SK-N-SH treated with all-trans-retinoic acid at 6 μM for 48 hours (cell line): ENCODE data around the gene A1BG.

Source experiments
- ATAC-seq: fragments of 200-7000 bp; cut with Tn5 transposase; 3 replicates; pipeline ENCODE4 v1.9.1; 2020; ENCODE audit warnings: mild to moderate bottlenecking, moderate library complexity
- ARNTL ChIP-seq: fragments of 450-650 bp; formaldehyde crosslinking; IDR thresholded peaks from 2 replicates; pipeline ENCODE4 v1.5.0; 2020; ENCODE audit warnings: low read depth, mild to moderate bottlenecking, moderate library complexity, borderline replicate concordance
- BACH2 ChIP-seq: fragments of 250-450 bp; sonication (Bioruptor Pico); IDR thresholded peaks from 2 replicates; pipeline ENCODE4 v1.9.0; 2021; ENCODE audit warnings: mild to moderate bottlenecking, borderline replicate concordance
- ESRRG ChIP-seq: fragments of 250-450 bp; sonication (Bioruptor Pico); IDR thresholded peaks from 2 replicates; pipeline ENCODE4 v1.6.1; 2021; ENCODE audit warnings: mild to moderate bottlenecking
- OSR1 ChIP-seq: fragments of 250-450 bp; sonication (Bioruptor Pico); IDR thresholded peaks from 2 replicates; pipeline ENCODE4 v1.8.0; 2022; ENCODE audit warnings: moderate library complexity, mild to moderate bottlenecking, inconsistent platforms
- PPARA ChIP-seq: fragments of 250-450 bp; sonication (Bioruptor Pico); IDR thresholded peaks from 2 replicates; pipeline ENCODE4 v1.5.0; 2020; ENCODE audit warnings: mild to moderate bottlenecking, borderline replicate concordance
- RARB ChIP-seq: fragments of 250-450 bp; sonication (Bioruptor Pico); IDR thresholded peaks from 2 replicates; pipeline ENCODE4 v1.8.0; 2021; ENCODE audit warnings: mild to moderate bottlenecking, moderate library complexity
- SNAI2 ChIP-seq: fragments of 250-450 bp; sonication (Bioruptor Pico); IDR thresholded peaks from 2 replicates; pipeline ENCODE4 v1.5.0; 2020; ENCODE audit warnings: mild to moderate bottlenecking, moderate library complexity
- TOX ChIP-seq: fragments of 250-450 bp; sonication (Bioruptor Pico); IDR thresholded peaks from 2 replicates; pipeline ENCODE4 v1.8.0; 2021; ENCODE audit warnings: mild to moderate bottlenecking, moderate library complexity, borderline replicate concordance
- ZFP30 ChIP-seq: fragments of 450-650 bp; formaldehyde crosslinking; IDR thresholded peaks from 2 replicates; pipeline ENCODE4 v1.5.0; 2022; ENCODE audit warnings: mild to moderate bottlenecking, moderate library complexity
- ZNF565 ChIP-seq: fragments of 450-650 bp; formaldehyde crosslinking; conservative IDR thresholded peaks from 2 replicates; pipeline ENCODE4 v1.5.0; 2020; ENCODE audit warnings: low read depth, mild to moderate bottlenecking, moderate library complexity
- ZNF8 ChIP-seq: fragments of 450-650 bp; formaldehyde crosslinking; IDR thresholded peaks from 2 replicates; pipeline ENCODE4 v1.5.0; 2020; ENCODE audit warnings: mild to moderate bottlenecking, moderate library complexity
- TF ChIP-seq, protein P1 (sequence below): fragments of 250-450 bp; sonication (Bioruptor Pico); IDR thresholded peaks from 2 replicates; pipeline ENCODE4 v1.5.1; 2020; ENCODE audit warnings: low read depth, mild to moderate bottlenecking, moderate library complexity
- TF ChIP-seq, protein P2 (sequence below): fragments of 250-450 bp; sonication (Bioruptor Pico); IDR thresholded peaks from 2 replicates; pipeline ENCODE4 v1.5.0; 2020; ENCODE audit warnings: mild to moderate bottlenecking, moderate library complexity
- TF ChIP-seq, protein P3 (sequence below): fragments of 250-450 bp; sonication (Bioruptor Pico); IDR thresholded peaks from 2 replicates; pipeline ENCODE4 v1.8.0; 2020; ENCODE audit warnings: mild to moderate bottlenecking, moderate library complexity, borderline replicate concordance
- TF ChIP-seq, protein P4 (sequence below): fragments of 250-450 bp; sonication (Bioruptor Pico); IDR thresholded peaks from 2 replicates; pipeline ENCODE4 v1.5.1; 2021; ENCODE audit warnings: mild to moderate bottlenecking, moderate library complexity

A1BG gene

DNA sequence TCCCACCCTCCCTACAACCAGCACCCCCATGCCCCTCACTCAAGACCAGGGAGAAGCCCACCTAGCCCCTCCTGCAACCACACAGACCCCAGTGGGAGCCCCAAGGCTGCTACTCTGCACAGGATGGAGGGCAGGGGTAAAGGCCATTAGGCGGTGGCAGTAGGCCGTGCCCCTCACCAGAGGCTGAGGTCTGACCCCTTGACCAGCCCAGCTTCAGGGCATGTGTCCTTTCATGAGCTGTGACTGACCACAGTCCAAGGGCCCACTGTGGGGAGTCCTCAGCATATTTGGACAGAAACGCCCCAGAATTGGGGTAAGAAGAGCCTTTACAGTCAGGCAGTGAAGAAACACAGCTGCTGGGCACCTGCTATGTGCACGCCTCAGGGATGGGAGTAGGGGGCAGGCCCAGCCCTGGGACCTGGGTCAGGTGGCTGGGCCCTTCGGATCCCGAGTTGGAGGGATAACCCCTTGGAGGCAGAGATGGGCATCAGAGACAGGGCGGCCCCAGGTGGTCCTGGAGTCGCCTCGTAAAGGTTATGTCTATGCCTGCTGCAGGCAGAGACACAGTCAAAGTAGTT is 32.1 kb upstream of the A1BG start (continued):
- TF ChIP-seq ZNF565 (CRISPR knock-in tag) (no peak), BACH2 (CRISPR knock-in tag) (no peak), SNAI2 (CRISPR knock-in tag) (no peak), TOX (CRISPR knock-in tag) (no peak), RARB (no peak), ARNTL (no peak), PPARA (CRISPR knock-in tag) (no peak)
- TF ChIP-seq, protein P1, sequence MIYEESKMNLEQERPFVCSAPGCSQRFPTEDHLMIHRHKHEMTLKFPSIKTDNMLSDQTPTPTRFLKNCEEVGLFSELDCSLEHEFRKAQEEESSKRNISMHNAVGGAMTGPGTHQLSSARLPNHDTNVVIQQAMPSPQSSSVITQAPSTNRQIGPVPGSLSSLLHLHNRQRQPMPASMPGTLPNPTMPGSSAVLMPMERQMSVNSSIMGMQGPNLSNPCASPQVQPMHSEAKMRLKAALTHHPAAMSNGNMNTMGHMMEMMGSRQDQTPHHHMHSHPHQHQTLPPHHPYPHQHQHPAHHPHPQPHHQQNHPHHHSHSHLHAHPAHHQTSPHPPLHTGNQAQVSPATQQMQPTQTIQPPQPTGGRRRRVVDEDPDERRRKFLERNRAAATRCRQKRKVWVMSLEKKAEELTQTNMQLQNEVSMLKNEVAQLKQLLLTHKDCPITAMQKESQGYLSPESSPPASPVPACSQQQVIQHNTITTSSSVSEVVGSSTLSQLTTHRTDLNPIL (CRISPR knock-in tag), result no peak
- TF ChIP-seq, all 23 proteins: peak for 0

DNA sequence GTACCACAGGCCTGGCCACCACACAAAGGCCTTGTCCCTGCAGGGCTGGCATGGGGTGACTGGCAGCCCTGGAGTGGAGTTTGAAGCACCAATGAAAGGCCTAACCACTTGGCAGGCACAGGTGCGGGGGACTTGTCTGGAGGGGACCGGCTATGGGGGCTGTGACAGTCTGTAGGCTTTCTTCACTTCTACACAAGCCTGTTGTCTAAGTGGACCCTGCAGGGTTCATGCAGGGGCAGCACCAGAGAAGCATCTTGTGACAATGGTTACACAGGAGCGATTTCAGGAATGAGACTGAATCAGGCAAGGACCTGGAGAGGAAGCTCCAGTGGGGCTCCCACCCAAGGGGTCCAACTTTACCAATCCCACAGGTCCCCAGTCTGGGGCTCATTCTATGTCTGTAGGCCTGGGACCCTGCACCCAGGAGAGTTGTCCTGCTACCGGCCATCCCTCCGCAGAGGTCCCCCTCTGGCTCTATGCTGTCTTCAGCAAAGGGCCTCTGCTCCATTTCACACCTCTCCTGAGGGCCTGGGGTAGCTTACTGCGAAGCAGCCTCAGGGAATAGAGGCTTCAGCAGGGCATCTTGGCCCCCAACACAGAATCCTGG is 29.8 kb upstream of the A1BG start:
- no peak for ATAC-seq
- no peak for TF ChIP-seq ESRRG (CRISPR knock-in tag)
- TF ChIP-seq, protein P1 (CRISPR knock-in tag), result no peak
- no peak for TF ChIP-seq RARB
- no peak for TF ChIP-seq TOX (CRISPR knock-in tag)
- TF ChIP-seq, protein P2, sequence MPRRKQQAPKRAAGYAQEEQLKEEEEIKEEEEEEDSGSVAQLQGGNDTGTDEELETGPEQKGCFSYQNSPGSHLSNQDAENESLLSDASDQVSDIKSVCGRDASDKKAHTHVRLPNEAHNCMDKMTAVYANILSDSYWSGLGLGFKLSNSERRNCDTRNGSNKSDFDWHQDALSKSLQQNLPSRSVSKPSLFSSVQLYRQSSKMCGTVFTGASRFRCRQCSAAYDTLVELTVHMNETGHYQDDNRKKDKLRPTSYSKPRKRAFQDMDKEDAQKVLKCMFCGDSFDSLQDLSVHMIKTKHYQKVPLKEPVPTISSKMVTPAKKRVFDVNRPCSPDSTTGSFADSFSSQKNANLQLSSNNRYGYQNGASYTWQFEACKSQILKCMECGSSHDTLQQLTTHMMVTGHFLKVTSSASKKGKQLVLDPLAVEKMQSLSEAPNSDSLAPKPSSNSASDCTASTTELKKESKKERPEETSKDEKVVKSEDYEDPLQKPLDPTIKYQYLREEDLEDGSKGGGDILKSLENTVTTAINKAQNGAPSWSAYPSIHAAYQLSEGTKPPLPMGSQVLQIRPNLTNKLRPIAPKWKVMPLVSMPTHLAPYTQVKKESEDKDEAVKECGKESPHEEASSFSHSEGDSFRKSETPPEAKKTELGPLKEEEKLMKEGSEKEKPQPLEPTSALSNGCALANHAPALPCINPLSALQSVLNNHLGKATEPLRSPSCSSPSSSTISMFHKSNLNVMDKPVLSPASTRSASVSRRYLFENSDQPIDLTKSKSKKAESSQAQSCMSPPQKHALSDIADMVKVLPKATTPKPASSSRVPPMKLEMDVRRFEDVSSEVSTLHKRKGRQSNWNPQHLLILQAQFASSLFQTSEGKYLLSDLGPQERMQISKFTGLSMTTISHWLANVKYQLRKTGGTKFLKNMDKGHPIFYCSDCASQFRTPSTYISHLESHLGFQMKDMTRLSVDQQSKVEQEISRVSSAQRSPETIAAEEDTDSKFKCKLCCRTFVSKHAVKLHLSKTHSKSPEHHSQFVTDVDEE (CRISPR knock-in tag), result no peak
- TF ChIP-seq, protein P3, sequence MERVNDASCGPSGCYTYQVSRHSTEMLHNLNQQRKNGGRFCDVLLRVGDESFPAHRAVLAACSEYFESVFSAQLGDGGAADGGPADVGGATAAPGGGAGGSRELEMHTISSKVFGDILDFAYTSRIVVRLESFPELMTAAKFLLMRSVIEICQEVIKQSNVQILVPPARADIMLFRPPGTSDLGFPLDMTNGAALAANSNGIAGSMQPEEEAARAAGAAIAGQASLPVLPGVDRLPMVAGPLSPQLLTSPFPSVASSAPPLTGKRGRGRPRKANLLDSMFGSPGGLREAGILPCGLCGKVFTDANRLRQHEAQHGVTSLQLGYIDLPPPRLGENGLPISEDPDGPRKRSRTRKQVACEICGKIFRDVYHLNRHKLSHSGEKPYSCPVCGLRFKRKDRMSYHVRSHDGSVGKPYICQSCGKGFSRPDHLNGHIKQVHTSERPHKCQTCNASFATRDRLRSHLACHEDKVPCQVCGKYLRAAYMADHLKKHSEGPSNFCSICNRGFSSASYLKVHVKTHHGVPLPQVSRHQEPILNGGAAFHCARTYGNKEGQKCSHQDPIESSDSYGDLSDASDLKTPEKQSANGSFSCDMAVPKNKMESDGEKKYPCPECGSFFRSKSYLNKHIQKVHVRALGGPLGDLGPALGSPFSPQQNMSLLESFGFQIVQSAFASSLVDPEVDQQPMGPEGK (CRISPR knock-in tag), result no peak

DNA sequence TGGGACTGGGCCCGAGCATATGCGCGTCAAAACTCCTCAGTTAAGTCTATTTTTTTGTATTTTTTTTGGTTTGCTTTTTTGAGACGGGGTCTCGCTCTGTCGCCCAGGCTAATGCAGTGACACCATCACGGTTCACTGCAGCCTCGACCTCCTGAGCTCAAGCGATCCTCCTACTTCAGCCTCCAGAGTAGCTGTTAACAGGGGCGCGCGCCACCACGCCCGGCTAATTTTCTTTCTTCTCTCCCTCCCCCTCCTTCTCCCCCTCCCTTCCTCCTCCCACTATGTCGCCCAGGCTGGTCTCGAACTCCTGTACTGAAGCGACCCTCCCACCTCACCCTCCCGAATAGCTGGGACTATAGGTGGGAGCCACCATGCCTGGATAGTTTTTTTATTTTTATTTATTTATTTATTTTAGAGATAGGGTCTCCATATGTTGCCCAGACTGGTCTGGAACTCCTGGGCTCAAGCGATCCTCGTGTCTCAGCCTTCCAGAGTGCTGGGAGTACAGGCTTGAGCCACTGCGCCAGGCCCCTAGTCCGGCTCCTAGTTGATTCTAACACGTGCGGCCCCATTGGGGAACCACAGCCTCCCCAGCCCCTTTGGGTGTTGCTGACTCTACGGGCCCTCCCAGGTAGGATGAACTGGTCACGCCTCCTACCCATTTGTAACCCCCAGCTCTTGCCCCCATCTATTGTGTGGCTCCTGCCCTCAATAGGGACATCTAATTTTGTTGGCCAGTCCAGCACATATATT is 28.3 kb upstream of the A1BG start:
- TF ChIP-seq ZNF565 (CRISPR knock-in tag) (no peak), ESRRG (CRISPR knock-in tag) (no peak), PPARA (CRISPR knock-in tag) (no peak), OSR1 (CRISPR knock-in tag) (no peak), ZFP30 (CRISPR knock-in tag) (no peak), TOX (CRISPR knock-in tag) (no peak), ZNF8 (CRISPR knock-in tag) (no peak), BACH2 (CRISPR knock-in tag) (no peak)
- TF ChIP-seq, protein P4, sequence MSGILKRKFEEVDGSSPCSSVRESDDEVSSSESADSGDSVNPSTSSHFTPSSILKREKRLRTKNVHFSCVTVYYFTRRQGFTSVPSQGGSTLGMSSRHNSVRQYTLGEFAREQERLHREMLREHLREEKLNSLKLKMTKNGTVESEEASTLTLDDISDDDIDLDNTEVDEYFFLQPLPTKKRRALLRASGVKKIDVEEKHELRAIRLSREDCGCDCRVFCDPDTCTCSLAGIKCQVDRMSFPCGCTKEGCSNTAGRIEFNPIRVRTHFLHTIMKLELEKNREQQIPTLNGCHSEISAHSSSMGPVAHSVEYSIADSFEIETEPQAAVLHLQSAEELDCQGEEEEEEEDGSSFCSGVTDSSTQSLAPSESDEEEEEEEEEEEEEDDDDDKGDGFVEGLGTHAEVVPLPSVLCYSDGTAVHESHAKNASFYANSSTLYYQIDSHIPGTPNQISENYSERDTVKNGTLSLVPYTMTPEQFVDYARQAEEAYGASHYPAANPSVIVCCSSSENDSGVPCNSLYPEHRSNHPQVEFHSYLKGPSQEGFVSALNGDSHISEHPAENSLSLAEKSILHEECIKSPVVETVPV (CRISPR knock-in tag), result no peak
- TF ChIP-seq, protein P3 (CRISPR knock-in tag), result no peak
- no peak for ATAC-seq
